GM12865 (cell line): ENCODE results near the gene SLC1A1.
A peak's percentile ranks its signal among the peaks of the same experiment; 100 is the strongest.

ENCODE experiments used
- DNase-seq: peaks from one replicate; pipeline ENCODE4 v3.0.0; 2010; ENCODE audit warnings: low read depth
- H3K4me3 ChIP-seq: 2 replicates; pipeline ENCODE4 v1.5.1; 2011; ENCODE audit warnings: mild to moderate bottlenecking, low read depth, low read length, control low read depth
- CTCF ChIP-seq: IDR thresholded peaks from 2 replicates; pipeline ENCODE4 v1.5.1; 2011; ENCODE audit warnings: low read length, control low read depth, low read depth, inconsistent platforms; ENCODE audit not compliant: insufficient read depth; ENCODE audit errors: missing control alignments

SLC1A1 gene

GRCh38 chr9:4549751-4550295, 59.6 kb downstream of the SLC1A1 start:
- no peak for TF ChIP-seq CTCF
- no peak overlapping the region for H3K4me3 ChIP-seq
- DNase-seq = no peak

GRCh38 chr9:4550777-4551484, 60.7 kb downstream of the SLC1A1 start:
- no peak for TF ChIP-seq CTCF
- H3K4me3 ChIP-seq = no peak overlapping the region
- DNase-seq = no peak

GRCh38 chr9:4553951-4554381, 63.7 kb downstream of the SLC1A1 start:
- DNase-seq = no peak
- TF ChIP-seq CTCF = no peak
- H3K4me3 ChIP-seq = no peak overlapping the region

- TF ChIP-seq CTCF = no peak
- H3K4me3 ChIP-seq = no peak overlapping the region
- no peak for DNase-seq
These were observed 65.0 kb downstream of the SLC1A1 start for GRCh38 chr9:4555236-4555635.

- no peak for TF ChIP-seq CTCF
- H3K4me3 ChIP-seq = no peak overlapping the region
- DNase-seq = no peak
These were observed 68.2 kb downstream of the SLC1A1 start for GRCh38 chr9:4558371-4558998.

- no peak for TF ChIP-seq CTCF
- H3K4me3 ChIP-seq = no peak overlapping the region
- peak; percentile 74 for DNase-seq
These were observed 69.3 kb downstream of the SLC1A1 start for GRCh38 chr9:4559261-4560182.
